Activated T-helper 1 cell treated with anti-CD3 and anti-CD28 coated beads, Interleukin-2, amount 50 U/mL, for 16 hours (primary cell): ENCODE measurements around the gene TSPY10.
"Not testable (repeated sequence)": the region's sequence is repeated elsewhere in the genome, so short reads cannot be mapped to it uniquely, and the experiment has no call there.

Experiments used
- DNase-seq, 2 donors: peaks; one replicate each; pipeline ENCODE4 v3.0.0-alpha.2; 2020; ENCODE audit warnings: low read depth in 1 of 2, low spot score in 1 of 2

TSPY10 gene

GRCh38 chrY:9527580-9527979 is at the start of gene TSPY10:
Gene TSPY10 (plus strand): TSS chrY:9527880. CDS start chrY:9527926, 46 bp downstream.
- DNase-seq: not testable (repeated sequence)

- DNase-seq: not testable (repeated sequence)
These were observed 40.7 kb upstream of the TSPY10 start, which contains the start of gene TSPY9 for GRCh38 chrY:9486967-9487366. Gene TSPY9 (plus strand): TSS chrY:9487267. CDS start chrY:9487313, 46 bp downstream.

- DNase-seq: peak in 1 of 2 donors; percentile 3
These were observed 23.3 kb upstream of the TSPY10 start for GRCh38 chrY:9504396-9504795.

GRCh38 chrY:9516287-9516686 is 11.4 kb upstream of the TSPY10 start:
- DNase-seq: not testable (repeated sequence)
